Measurements from ENCODE around the gene PPFIBP2.

PPFIBP2 gene

GRCh38 chr11:7488681-7489080 lies 25.1 kb upstream of the PPFIBP2 start:
- no peak for TF ChIP-seq CTCF (IDR thresholded peaks at IDR 0.05; ENCODE audit: low read depth, low read length, missing control alignments)
- DNase-seq (ENCODE audit: low read depth): no peak
- no peak overlapping the region for H3K4me3 ChIP-seq (ENCODE audit: low read depth, low read length)
- in situ Hi-C loops (cut with HindIII; ENCODE audit: low sequenced_read_pairs): no loop called here

- no peak overlapping the region for H3K4me3 ChIP-seq (ENCODE audit: low read depth, low read length)
- no peak for TF ChIP-seq CTCF (IDR thresholded peaks at IDR 0.05; ENCODE audit: low read depth, low read length, missing control alignments)
- DNase-seq (ENCODE audit: low read depth): no peak
- in situ Hi-C loops (cut with HindIII; ENCODE audit: low sequenced_read_pairs): no loop called here
Measured at GRCh38 chr11:7489376-7489775, 24.4 kb upstream of the PPFIBP2 start.

DNA sequence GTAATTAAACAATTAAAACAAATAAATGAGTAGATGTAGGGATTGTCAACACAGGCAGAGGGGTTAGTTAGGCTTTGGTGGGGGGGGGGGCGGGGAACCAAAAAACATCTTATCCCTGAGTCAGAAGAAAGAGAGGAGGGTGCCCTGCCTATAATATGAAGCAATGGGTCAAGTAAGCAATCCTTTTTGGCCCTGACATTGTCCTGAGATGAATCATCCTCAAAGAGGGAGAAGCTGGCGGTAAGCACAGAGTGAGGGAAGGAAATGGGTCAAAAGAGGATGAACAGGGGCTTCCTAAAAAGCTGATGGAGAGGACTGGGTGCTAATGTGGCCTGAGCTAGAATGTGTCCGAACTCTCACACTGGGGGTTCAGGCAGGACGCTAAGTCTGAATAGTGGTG lies 23.7 kb upstream of the PPFIBP2 start:
- no peak for DNase-seq (ENCODE audit: low read depth)
- in situ Hi-C loops (cut with HindIII; ENCODE audit: low sequenced_read_pairs): no loop called here
- TF ChIP-seq CTCF (IDR thresholded peaks at IDR 0.05; ENCODE audit: low read depth, low read length, missing control alignments): no peak
- no peak overlapping the region for H3K4me3 ChIP-seq (ENCODE audit: low read depth, low read length)

- no peak overlapping the region for H3K4me3 ChIP-seq (ENCODE audit: low read depth, low read length)
- in situ Hi-C loops (cut with HindIII; ENCODE audit: low sequenced_read_pairs): no loop called here
- DNase-seq (ENCODE audit: low read depth): no peak
- TF ChIP-seq CTCF (IDR thresholded peaks at IDR 0.05; ENCODE audit: low read depth, low read length, missing control alignments): no peak
Measured at GRCh38 chr11:7490535-7490934, 23.3 kb upstream of the PPFIBP2 start.

DNA sequence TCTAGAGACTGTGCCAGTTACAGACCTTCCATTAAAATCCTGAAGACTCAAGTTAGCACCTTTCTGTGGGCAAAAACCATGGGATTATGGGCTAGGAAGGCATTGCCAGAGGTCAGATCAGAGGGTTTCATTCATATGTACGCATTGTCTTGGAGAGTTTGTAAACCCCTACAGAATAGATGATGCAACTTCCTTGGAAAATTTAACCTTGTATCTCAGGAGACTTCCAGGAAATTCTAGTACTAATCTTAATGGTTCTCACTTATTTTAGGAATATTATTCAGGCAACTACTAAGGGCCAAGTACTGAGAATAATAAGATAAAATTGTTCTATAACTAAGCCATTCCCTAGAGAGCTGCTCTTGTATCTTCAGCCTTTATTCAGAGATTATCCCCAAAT lies 21.5 kb upstream of the PPFIBP2 start:
- DNase-seq (ENCODE audit: low read depth): no peak
- TF ChIP-seq CTCF (IDR thresholded peaks at IDR 0.05; ENCODE audit: low read depth, low read length, missing control alignments): no peak
- in situ Hi-C loops (cut with HindIII; ENCODE audit: low sequenced_read_pairs): no loop called here

GRCh38 chr11:7493670-7494069 lies 20.1 kb upstream of the PPFIBP2 start:
- no peak for DNase-seq (ENCODE audit: low read depth)
- in situ Hi-C loops (cut with HindIII; ENCODE audit: low sequenced_read_pairs): no loop called here
- TF ChIP-seq CTCF (IDR thresholded peaks at IDR 0.05; ENCODE audit: low read depth, low read length, missing control alignments): no peak
- H3K4me3 ChIP-seq (ENCODE audit: low read depth, low read length): no peak overlapping the region

More for the DNA sequence above, 21.5 kb upstream of the PPFIBP2 start:
- no peak overlapping the region for H3K4me3 ChIP-seq (ENCODE audit: low read depth, low read length)
